Medulla oblongata (tissue), 1 donor: Measurements from ENCODE around the gene ZNF385D.

Source experiments
- DNase-seq: peaks from one replicate; pipeline ENCODE4 v3.0.0-alpha.2; 2015; ENCODE audit errors: extremely low spot score

ZNF385D gene

DNA sequence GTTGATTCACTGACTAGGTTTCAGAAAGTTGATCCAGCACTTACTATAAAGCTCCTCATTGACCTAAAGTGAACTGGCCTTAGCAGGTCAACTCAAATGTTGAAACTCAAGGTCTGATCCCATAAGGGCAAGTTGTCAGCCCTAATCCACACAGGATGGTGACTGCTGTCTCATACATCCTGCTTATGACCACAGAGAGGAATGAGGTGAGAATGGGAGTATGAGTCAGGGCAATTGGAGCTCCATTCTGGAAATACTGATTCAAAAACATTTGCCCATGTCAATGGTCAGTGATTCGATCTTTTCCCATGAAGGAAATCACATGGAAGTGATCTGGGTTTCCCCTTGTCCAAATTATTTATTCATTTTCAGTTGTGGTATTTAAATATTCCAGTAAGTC, 78.7 kb downstream of the ZNF385D start:
- no peak for DNase-seq

- no peak for DNase-seq
These were observed 80.6 kb downstream of the ZNF385D start for GRCh38 chr3:21670386-21670785.

DNA sequence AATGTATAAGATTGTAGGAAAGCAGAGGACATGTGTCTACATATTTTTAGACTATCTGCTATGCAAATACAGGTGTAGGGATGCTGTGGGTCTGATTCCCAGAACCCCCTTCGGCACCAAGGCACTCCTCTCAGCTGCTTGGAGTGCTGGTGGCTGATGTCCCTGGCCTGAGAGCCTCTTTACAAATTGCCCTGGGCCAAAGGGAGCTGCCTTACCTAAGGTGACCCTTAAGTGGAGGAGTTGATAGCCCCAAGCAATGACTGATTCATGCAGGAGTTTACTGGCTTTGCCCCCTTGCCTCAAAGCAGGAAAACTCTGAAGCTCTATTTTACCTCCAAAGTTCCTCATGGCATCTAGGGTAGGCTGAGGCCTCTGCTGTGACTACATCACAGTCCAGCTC, 83.0 kb downstream of the ZNF385D start:
- DNase-seq: no peak

- no peak for DNase-seq
These were observed 85.4 kb downstream of the ZNF385D start for GRCh38 chr3:21665444-21666100.

- no peak for DNase-seq
These were observed 86.0 kb downstream of the ZNF385D start for GRCh38 chr3:21664996-21665395.

GRCh38 chr3:21662403-21662802, 88.6 kb downstream of the ZNF385D start:
- no peak for DNase-seq

DNA sequence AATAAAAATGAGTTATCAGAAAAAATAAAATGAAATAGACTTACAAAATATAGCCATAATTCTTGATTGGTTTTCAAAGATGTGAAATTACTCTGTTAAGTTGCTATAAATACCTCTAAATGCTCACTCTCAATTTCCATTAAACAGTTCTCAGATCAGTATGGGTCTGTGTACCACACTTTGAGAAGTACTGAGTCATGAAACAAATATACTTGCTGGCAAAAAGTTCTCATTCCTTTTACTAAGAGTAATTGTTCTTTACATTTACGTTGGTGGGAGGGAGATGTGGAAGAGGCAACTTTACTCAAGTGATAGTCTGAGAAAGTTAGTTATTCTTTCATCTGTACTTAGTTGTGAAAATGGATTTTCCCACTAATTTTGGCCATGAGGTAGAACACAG, 96.3 kb downstream of the ZNF385D start:
- no peak for DNase-seq

GRCh38 chr3:21654241-21654640, 96.8 kb downstream of the ZNF385D start:
- no peak for DNase-seq

DNA sequence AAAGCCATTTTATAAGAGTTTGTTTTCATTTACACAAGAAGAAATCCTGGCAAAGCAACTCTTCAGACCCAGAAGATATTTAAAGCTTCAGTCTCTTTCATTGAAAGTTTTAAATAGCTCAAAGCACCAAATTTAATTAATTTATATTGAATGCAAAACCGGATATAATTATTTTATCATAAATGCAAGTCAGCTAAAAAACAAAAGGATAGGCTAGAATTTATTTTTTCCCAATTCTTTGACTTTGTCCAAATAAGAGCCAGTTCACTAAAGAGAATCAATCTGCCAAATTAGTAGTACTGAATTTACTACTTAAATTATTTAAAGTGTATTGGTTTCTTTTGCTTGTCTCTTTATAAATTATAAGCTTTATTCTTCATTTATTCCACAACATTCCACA, 101.5 kb downstream of the ZNF385D start:
- no peak for DNase-seq

GRCh38 chr3:21647961-21648360, 103.0 kb downstream of the ZNF385D start:
- no peak for DNase-seq

DNA sequence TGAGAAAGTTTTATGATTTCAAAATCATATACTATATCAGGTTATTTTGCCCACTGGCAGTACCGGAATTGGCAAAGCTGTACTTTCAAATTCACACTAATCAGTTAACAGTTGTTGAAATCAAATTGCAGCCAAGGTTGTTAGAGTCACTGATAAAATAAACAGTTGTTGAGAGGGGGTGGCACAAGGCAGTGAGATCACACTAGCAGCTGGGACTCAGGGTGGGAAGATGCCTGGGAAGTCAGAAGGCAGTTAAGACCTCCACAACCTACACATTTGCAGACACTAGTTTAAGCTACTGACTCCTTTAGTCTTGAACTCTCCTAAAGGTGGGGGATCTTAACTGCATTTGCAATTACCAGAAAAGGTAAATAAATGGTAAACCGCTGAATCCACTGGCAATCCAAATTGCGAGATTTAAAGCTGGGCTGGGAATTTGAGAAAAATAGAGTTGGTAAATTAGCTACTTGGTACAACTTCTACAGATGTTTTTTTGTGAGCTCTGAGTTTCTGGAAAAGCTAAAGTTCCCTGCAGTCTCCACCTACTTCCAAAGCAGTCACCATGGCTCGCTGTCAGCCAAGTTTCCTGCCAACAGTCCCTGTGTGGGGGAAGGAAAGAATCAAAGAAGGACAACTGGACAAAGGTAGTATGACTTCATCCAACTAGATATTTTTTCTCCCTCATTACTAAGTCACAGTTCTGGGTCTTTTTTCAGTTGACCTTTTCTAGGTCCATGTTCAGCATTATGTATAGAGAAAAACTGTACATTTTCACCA, 105.7 kb downstream of the ZNF385D start:
- DNase-seq: peak; percentile 40

GRCh38 chr3:21644268-21644667, 106.7 kb downstream of the ZNF385D start:
- no peak for DNase-seq

DNA sequence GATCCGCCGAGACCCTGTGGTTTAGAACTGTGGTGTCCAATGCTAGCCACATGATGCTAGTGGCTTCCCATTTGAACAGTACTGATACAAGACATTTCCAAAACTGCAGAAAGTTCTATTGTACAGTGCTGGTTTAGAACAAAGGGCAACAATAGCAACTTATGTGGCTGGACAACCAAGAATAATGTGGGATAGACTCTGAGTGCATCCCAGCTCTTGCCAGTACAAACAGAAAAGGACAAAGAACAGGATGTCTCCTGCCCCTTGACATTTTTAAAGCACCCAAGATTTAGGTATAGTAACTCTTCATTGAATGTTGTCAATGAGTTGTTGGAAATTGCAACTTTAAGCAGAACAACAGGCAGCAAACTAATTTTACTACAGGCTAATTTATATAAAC, 107.3 kb downstream of the ZNF385D start:
- no peak for DNase-seq

GRCh38 chr3:21642433-21642832, 108.6 kb downstream of the ZNF385D start:
- no peak for DNase-seq

- DNase-seq: no peak
These were observed 109.1 kb downstream of the ZNF385D start for GRCh38 chr3:21641959-21642358.

GRCh38 chr3:21638488-21638887, 112.5 kb downstream of the ZNF385D start:
- DNase-seq: no peak

- DNase-seq: no peak
These were observed 116.9 kb downstream of the ZNF385D start for GRCh38 chr3:21634112-21634511.

DNA sequence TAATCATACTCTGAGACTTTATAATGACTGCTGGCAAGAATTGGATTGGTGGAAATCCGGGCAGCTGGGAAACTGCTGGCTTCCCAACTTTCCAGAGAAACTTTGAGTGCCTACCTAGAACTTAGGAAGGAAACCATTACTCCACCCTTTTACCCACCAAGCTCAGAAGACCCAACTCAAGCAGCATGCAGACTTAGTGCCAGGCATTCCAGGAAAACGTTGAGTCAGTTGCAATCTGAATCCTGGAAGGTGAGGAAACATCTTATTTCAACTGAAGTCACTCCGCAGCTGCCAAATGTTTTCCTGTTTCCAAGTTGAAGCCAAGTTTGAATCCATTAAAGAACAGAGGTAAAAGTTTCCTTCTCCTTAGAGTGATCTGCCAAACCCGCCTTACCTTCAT, 126.5 kb downstream of the ZNF385D start:
- no peak for DNase-seq

GRCh38 chr3:21621181-21621651, 129.8 kb downstream of the ZNF385D start:
- DNase-seq: no peak

- no peak for DNase-seq
These were observed 130.4 kb downstream of the ZNF385D start for GRCh38 chr3:21620511-21621155.

- DNase-seq: no peak
These were observed 132.3 kb downstream of the ZNF385D start for GRCh38 chr3:21618695-21619094.

DNA sequence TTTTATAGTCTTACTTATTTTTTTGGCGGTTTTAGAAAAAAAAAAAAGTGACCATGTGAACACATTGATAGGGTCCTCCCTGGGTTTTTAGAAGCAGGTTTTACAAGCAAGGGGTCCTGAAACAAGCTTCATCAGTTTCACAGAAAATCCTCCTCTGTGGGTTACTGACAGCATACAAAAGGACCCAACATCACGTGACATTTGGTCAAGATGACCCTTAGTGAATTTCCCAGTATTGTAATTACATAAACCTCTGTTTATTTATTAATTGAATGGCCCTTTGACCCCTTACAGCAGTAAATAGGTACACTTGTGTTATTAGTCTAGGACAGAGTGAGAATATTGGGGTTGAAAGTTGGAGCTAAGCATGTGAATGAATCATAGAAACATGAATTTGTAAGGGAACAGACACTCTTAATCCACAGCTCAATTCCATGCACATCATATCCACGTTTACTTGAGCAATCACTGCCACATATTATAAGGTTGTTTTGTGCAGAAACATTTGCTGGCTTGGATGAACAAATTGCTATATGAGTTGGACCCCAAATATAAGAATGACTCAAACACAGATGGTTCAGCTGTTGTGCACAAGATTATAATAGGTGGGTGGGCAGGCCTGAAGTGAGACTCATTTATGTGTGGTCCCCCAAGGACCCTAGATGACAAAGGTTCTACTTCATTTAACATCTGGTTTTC, 137.5 kb downstream of the ZNF385D start:
- DNase-seq: no peak
